ENCODE measurements around the gene CYP26B1.

- TF ChIP-seq GATA2 (IDR thresholded peaks at IDR 0.05; ENCODE audit: low read depth, low read length): no peak
- TF ChIP-seq GATA3 (IDR thresholded peaks at IDR 0.05; ENCODE audit: low read depth, low read length): no peak
These were observed 21.2 kb downstream of the CYP26B1 start for GRCh38 chr2:72126186-72127100.
